SK-N-SH (cell line): ENCODE results near the gene PITPNM3.

Experiments used
- CTCF ChIP-seq: fragments of 200-600 bp; sonication (generic); IDR thresholded peaks from 2 replicates; pipeline ENCODE4 v1.6.1; 2017; ENCODE audit warnings: antibody characterized with exemption, mild to moderate bottlenecking, moderate library complexity
- EZH2phosphoT487 ChIP-seq: fragments of 200-600 bp; sonication (generic); IDR thresholded peaks from 2 replicates; pipeline ENCODE4 v1.6.1; 2017; ENCODE audit warnings: low read depth, mixed run types, mild to moderate bottlenecking, antibody characterized with exemption, moderate library complexity, borderline replicate concordance
- IRF3 ChIP-seq: fragments of 150-350 bp; IDR thresholded peaks from 2 replicates; pipeline ENCODE4 v1.6.1; 2016; ENCODE audit warnings: mild to moderate bottlenecking, low read depth, low read length
- MEF2A ChIP-seq: IDR thresholded peaks from 2 replicates; pipeline ENCODE4 v1.4.0; 2012; ENCODE audit warnings: low read depth, borderline replicate concordance
- MXI1 ChIP-seq: IDR thresholded peaks from 2 replicates; pipeline ENCODE4 v1.6.1; 2012; ENCODE audit warnings: mild to moderate bottlenecking, low read depth, low read length, improper control_type of control experiment
- POLR2AphosphoS5 ChIP-seq: IDR thresholded peaks from 2 replicates; pipeline ENCODE4 v1.6.1; 2012; ENCODE audit warnings: low read depth, low read length
- RAD21 ChIP-seq: IDR thresholded peaks from 2 replicates; pipeline ENCODE4 v1.6.1; 2012; ENCODE audit warnings: mild to moderate bottlenecking, low read length
- REST ChIP-seq: IDR thresholded peaks from 2 replicates; pipeline ENCODE4 v1.6.1; 2012; ENCODE audit warnings: mild to moderate bottlenecking, low read depth, low read length, moderate library complexity
- RXRA ChIP-seq: IDR thresholded peaks from 2 replicates; pipeline ENCODE4 v1.4.0; 2012; ENCODE audit warnings: low read depth, mild to moderate bottlenecking, borderline replicate concordance
- TEAD4 ChIP-seq: IDR thresholded peaks from 2 replicates; pipeline ENCODE4 v1.4.0; 2012; ENCODE audit warnings: mild to moderate bottlenecking, borderline replicate concordance; ENCODE audit not compliant: insufficient read depth
- YY1 ChIP-seq: IDR thresholded peaks from 2 replicates; pipeline ENCODE4 v1.4.0; 2012; ENCODE audit warnings: low read depth, mild to moderate bottlenecking

GRCh38 chr17:6476076-6476809 is 80.1 kb downstream of the PITPNM3 start:
- TF ChIP-seq YY1 (no peak), EZH2phosphoT487 (no peak), CTCF (no peak), TEAD4 (no peak), RXRA (no peak), MXI1 (no peak), IRF3 (no peak), RAD21 (no peak), REST (no peak), POLR2AphosphoS5 (no peak), MEF2A (no peak)
